Motor neuron (in vitro differentiated cells): ENCODE measurements around the gene FJX1. TPM values are rescaled to one million over a fixed set of nuclear protein-coding genes. Genes with fewer than 3 reads are reported as not detected.

Source experiments
- ATAC-seq, 8 experiments: fragments of 200-7000 bp; cut with Tn5 transposase; replicated peaks in 6 of 8; 2 replicates each; pipeline ENCODE4 v1.8.0; 2021; ENCODE audit warnings: mild to moderate bottlenecking in 8 of 8, moderate library complexity in 8 of 8
- H3K27ac ChIP-seq, 2 donors: fragments of 250-450 bp; sonication (Bioruptor Pico); 2 replicates each; pipeline ENCODE4 v1.9.0; 2021; ENCODE audit warnings: antibody characterized with exemption in 2 of 2, mild to moderate bottlenecking in 2 of 2, moderate library complexity in 1 of 2
- H3K4me1 ChIP-seq, 2 donors: fragments of 250-450 bp; sonication (Bioruptor Pico); replicated peaks in 1 of 2; 2 replicates each; pipeline ENCODE4 v1.6.1; 2021; ENCODE audit warnings: antibody characterized with exemption in 2 of 2, mild to moderate bottlenecking in 2 of 2, moderate library complexity in 1 of 2
- H3K4me3 ChIP-seq, 5 donors: fragments of 250-450 bp; sonication (Bioruptor Pico); 2 replicates each; pipeline ENCODE4 v1.9.0; 2021; ENCODE audit warnings: antibody characterized with exemption in 5 of 5, mild to moderate bottlenecking in 5 of 5, moderate library complexity in 4 of 5
- WGBS, 10 experiments: fragments of 450-650 bp; shearing (Covaris generic); methylation state at CpG; one replicate each; pipeline ENCODE4 v1.0.0; 2022; 5-methylcytosine and 5-hydroxymethylcytosine counted together
- in situ Hi-C, 9 experiments: fragments of 400-800 bp; cut with MboI; loops; one replicate each; pipeline ENCODE4 v1.15.0; 2021; ENCODE audit warnings: low sequenced_read_pairs in 9 of 9, low pct_unique_long_range_greater_than_20kb in 2 of 9; ENCODE audit not compliant: unreplicated experiment in 9 of 9
- total RNA-seq, 8 experiments: library from RNA; unstranded; fragments of 300-600 nt; gene quantifications; 2 replicates each; pipeline versions ENCODE4 v1.2.3 to v1.2.4, GENCODE V29; 2022

Gene FJX1
- total RNA-seq, 8 experiments from 2014 or later, result 5.9 to 254 (median 19.8) TPM

DNA sequence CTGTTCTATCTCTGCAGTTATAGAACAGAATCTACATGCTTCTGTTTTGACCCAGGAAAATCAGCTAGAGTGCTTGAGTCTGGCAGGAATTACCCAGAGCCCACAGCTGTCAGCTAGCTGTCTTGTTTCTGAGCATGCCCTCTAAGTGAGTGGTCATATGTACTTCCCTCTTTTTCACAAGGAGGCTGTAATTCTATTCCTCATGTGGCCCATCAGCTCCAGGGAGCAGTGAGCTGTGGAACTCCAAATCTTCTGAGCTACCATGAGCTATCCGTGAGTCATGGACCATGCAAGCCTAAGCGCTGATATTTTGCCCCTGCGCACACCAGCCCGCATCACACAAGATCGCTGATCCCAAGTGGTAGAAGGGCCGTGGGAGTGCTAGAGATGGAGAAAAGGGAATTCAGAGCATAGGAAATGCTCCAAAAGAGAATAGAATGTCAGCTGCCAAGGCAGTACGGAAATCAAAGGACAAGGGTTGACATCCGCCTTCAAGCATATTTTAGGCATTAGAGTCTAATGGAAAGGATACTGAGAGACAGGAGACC lies 5.4 kb downstream of the FJX1 start:
- in situ Hi-C loops, result loop anchor here in 7 of 9 experiments (25.0 kb wide), 5 partner anchors 189 to 864 kb away; no protein-coding TSS in a partner anchor
- Histone ChIP-seq H3K4me3 (no peak overlapping the region), H3K27ac (no peak overlapping the region), H3K4me1 (peaks cover 26 to 28% of the 10 kb centered on the region in 2 donors)
- ATAC-seq, result peak in 1 of 8 experiments; percentile 3
- 79 to 100% (median 83%) methylated on average over 1 to 6 of the region's 8 CpGs; no CpG with 5 or more reads in 1 of the 10 experiments for WGBS, 10 experiments

DNA sequence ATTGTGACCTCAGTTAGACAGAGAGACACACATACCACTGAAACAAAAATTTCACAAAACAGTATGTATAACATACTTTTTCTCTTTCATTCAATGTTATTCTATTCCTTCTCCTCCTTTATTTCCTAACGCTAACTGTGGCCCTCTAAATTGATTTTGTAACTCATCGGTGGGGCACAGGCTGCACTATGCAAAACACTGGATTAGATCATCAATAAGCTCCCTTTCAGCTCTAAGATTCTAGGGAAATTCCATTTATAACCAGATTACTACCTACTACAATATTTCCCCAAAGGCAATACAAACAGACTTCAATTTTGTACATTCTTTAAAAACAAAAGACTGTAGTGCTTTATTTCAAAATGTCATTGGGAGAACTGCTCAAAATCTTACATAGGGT lies 6.1 kb downstream of the FJX1 start:
- Histone ChIP-seq H3K4me1 (peaks cover 29 to 32% of the 10 kb centered on the region in 2 donors), H3K27ac (no peak overlapping the region), H3K4me3 (no peak overlapping the region)
- no peak for ATAC-seq
- in situ Hi-C loops, result loop anchor here in 7 of 9 experiments (25.0 kb wide), 5 partner anchors 188 to 863 kb away; no protein-coding TSS in a partner anchor
- 75 to 95% (median 80%) methylated on average over 1 to 2 of the region's 2 CpGs; no CpG with 5 or more reads in 1 of the 10 experiments for WGBS, 10 experiments

DNA sequence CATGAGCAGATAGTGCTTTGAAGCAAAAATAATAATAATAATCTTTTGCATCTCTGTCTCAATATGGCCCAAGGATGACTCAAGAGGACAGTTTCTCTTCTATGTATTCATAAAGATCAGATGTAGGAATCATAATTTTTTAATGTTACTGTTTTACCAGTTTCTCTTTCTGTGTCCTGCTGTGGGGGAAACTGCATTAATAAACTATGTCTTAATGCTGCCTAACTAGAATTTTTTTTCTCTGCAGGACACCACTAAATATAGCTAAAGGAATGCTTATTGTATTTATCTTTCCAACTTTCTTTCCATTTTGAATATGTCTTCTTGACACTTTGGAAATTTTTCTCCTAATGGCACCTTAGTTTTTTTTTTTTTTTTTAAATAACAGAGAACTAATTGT lies 6.5 kb downstream of the FJX1 start:
- Histone ChIP-seq H3K27ac (no peak overlapping the region), H3K4me1 (peaks cover 34 to 36% of the 10 kb centered on the region in 2 donors), H3K4me3 (no peak overlapping the region)
- no peak for ATAC-seq
- in situ Hi-C loops, result loop anchor here in 7 of 9 experiments (25.0 kb wide), 5 partner anchors 188 to 863 kb away; no protein-coding TSS in a partner anchor

DNA sequence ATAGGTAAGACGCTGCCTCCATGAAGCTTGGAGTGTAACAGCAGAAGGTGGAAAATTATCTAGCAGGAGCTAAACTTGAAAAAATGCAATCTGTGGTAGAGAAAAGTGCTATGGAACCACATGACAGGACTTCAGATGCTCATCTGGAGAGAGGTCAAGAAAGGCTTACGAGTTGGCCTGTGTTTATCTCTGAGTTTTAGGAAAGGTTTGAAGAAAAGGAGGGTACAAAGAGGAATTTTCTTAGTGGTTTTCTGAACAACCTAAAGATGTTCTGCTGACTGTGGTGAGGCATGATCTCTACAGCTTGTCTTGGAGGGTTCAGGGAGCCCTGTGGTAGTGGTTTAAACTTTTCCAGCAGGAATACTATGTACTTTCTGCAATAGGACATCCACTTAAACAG lies 8.2 kb downstream of the FJX1 start:
- Histone ChIP-seq H3K4me3 (no peak overlapping the region), H3K4me1 (peaks cover 34 to 45% of the 10 kb centered on the region in 2 donors), H3K27ac (no peak overlapping the region)
- no peak for ATAC-seq
- in situ Hi-C loops, result no loop called here
- 76 to 100% (median 95%) methylated on average over 1 to 2 of the region's 2 CpGs; no CpG with 5 or more reads in 2 of the 10 experiments for WGBS, 10 experiments

DNA sequence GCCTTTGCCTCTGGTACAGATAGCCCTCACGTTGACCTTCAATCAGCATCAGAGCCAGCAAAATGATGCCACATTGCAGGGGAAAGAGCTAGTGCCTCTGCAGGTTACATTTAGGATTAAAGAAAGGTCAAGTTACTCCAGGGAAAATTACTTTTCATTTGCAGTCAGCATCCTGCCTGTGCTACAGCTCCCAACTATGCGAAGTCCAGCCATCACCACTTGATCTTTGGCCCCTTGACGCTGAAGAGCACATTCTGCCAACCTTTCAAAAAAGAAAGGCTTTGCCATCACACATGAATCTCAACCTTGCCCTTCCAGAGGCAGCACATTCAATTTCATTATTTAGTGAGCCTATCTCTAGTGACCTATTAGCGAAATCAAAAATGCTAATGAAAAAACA lies 11.3 kb downstream of the FJX1 start:
- 32 to 100% (median 62%) methylated on average over 1 to 4 of the region's 4 CpGs; no CpG with 5 or more reads in 1 of the 10 experiments for WGBS, 10 experiments
- H3K27ac ChIP-seq, result peak overlapping the region in 1 of 2 donors; percentile 47
- peaks cover 33 to 48% of the 10 kb centered on the region in 2 donors for H3K4me1 ChIP-seq
- no peak overlapping the region for H3K4me3 ChIP-seq
- peak in 1 of 8 experiments; percentile 11 for ATAC-seq
- in situ Hi-C loops, result no loop called here

DNA sequence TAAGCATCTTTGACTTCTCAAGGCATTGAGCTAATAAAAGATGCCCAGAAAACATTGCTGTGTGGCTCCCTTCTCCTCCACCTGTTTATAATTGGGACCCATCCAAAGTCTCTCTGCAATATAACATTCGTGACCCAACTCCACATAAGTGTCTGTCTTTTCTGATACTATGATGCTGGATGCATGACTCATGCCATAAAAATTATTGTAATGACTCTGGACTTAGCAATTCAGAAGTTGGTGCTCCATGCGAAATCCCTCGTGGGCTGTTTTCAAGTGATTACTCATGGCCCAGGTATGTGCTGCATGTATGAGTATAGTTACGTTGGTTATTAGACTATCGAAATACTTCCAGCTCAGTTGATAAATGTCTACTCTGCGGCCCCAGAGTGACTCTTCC lies 11.7 kb downstream of the FJX1 start:
- ATAC-seq, result peak; percentile 78 to 99 (median 89)

DNA sequence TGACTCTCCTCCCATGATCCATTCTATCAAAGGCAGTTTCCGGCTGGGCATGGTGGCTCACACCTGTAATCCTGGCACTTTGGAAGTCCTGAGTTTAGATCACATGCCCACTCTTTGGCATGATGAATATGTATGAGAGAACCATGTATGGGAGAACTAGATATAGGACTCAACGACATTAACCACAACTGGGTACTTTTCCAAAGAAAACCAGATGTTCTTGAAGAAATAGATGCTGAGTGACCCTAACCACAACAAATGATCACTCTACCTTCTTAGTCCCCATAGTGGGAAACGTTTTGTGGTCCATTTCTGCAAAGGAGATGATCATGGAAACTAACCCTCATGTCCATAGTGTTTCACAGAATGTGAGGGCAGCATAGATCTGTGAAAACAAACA lies 13.6 kb downstream of the FJX1 start:
- H3K27ac ChIP-seq, result no peak overlapping the region
- H3K4me1 ChIP-seq, result peaks cover 32 to 46% of the 10 kb centered on the region in 2 donors
- ATAC-seq, result no peak
- in situ Hi-C loops, result no loop called here
- H3K4me3 ChIP-seq, result no peak overlapping the region
- 57 to 100% (median 83%) methylated on average over 1 to 2 of the region's 3 CpGs; no CpG with 5 or more reads in 4 of the 10 experiments for WGBS, 10 experiments

More for the DNA sequence above, 11.7 kb downstream of the FJX1 start:
- Histone ChIP-seq H3K4me3 (no peak overlapping the region), H3K27ac (peak overlapping the region in 1 of 2 donors; percentile 47), H3K4me1 (peaks cover 32 to 46% of the 10 kb centered on the region in 2 donors)
- 0 to 80% (median 41%) methylated on average over 1 to 6 of the region's 6 CpGs; no CpG with 5 or more reads in 2 of the 10 experiments for WGBS, 10 experiments
- in situ Hi-C loops, result no loop called here

DNA sequence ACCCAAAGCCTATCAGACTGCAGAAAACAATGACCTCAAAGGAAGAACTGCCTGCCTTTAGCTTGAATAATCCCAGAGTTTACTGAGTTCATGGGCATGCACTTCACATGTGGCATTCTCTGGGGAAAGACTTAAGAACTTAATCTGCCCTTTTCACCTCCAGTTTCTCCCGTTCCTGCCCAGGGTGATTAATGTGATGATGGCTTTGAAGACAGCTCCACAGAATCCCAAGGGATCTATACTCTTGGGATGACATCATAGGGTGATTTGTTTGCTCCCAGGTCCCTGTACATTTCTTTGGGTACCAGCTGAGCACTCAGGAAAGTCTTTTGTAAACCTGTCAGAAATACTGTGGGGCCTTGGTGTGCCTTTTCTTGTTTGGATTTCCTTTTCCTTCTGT lies 14.0 kb downstream of the FJX1 start:
- ATAC-seq, result peak in 6 of 8 experiments; percentile 5 to 90 (median 81)
- H3K27ac ChIP-seq, result peak overlapping the region; percentile 6 to 25
- no peak overlapping the region for H3K4me3 ChIP-seq
- in situ Hi-C loops, result no loop called here
- 0% methylated on average over 1 of the region's 1 CpG; no CpG with 5 or more reads in 4 of the 10 experiments for WGBS, 10 experiments
- H3K4me1 ChIP-seq, result peaks cover 32 to 46% of the 10 kb centered on the region in 2 donors

DNA sequence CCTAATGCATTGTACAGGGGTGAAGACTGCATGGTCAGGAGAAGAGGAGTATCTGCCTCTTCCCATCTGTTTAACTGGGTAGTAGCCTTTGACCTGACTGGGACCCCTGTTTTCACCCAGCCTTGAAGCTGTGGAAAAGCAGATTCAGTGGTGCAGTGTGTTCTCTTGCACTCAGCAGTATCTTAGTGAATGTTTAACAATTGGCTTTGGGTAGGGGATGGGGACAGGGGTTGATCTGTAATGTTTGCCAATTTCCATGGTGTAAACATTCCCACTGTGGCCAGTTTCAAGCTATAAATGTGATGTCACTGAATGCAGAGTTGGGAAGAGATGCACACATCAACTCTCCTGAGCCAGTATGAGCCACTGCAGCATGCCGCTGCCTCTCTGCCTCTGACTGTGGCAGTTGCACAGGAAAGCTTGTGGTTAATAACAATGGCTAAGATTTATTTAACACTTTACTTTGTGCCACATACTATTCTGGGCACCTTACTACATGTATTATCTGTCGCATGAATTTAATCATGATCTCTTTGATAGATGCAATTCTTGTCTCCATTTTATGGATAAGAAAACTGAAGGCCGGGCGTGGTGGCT lies 15.7 kb downstream of the FJX1 start:
- ATAC-seq, result no peak
- no peak overlapping the region for H3K27ac ChIP-seq
- H3K4me3 ChIP-seq, result no peak overlapping the region
- in situ Hi-C loops, result no loop called here
- WGBS, 10 experiments, result 50 to 100% (median 87%) methylated on average over 2 to 3 of the region's 4 CpGs; no CpG with 5 or more reads in 5 of the 10 experiments
- peaks cover 36 to 45% of the 10 kb centered on the region in 2 donors for H3K4me1 ChIP-seq

DNA sequence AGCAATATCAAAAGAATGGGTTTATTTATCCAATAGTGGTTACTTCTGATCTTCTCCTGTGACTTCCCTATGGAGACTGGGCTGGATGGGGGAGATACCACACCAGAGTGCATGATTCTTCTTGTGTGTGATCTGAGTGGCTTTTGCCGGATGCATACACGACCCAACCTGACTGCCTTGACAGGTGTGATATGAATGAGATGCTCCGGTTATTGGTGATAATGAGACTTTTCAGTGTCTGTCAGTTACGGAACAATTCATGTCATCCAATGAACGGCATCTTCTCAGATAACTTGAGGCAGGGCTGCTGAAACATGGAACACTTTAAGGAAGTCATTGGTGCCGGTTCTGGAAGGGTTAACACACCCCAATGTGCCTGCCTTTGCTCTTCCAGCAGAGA lies 17.7 kb downstream of the FJX1 start:
- 70 to 100% (median 90%) methylated on average over 1 to 5 of the region's 6 CpGs; no CpG with 5 or more reads in 3 of the 10 experiments for WGBS, 10 experiments

DNA sequence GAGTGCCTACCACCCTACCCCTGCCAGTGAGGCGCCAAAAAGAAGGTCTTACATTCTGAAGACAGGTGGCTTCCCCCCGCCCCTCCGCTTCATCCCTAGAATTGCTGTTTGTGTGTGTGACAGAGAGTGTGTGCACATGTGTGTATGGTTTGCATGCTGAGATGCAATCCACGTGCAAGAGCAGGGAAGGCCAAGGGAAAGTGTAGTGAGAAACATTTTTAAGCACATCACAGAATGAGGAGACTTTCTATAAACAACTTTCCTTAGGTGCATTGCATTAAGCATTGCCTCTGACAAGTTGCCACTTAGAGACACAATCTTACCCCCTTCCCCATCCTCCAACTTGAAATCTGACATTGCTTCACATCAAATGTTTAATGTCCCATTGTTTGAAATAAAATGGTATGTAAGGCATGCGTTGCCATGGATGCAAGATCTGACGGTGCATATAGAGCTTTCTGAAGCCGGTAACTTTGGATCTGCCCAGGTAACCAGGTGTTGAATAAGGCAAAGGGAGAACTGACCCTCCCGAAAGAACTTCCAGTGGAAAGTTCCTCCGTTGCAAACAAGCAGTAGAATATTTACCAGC lies 21.4 kb downstream of the FJX1 start:
- in situ Hi-C loops, result no loop called here

More for the DNA sequence above, 17.7 kb downstream of the FJX1 start:
- ATAC-seq, result no peak
- Histone ChIP-seq H3K27ac (no peak overlapping the region), H3K4me1 (peaks cover 27 to 28% of the 10 kb centered on the region in 2 donors), H3K4me3 (no peak overlapping the region)
- in situ Hi-C loops, result no loop called here

DNA sequence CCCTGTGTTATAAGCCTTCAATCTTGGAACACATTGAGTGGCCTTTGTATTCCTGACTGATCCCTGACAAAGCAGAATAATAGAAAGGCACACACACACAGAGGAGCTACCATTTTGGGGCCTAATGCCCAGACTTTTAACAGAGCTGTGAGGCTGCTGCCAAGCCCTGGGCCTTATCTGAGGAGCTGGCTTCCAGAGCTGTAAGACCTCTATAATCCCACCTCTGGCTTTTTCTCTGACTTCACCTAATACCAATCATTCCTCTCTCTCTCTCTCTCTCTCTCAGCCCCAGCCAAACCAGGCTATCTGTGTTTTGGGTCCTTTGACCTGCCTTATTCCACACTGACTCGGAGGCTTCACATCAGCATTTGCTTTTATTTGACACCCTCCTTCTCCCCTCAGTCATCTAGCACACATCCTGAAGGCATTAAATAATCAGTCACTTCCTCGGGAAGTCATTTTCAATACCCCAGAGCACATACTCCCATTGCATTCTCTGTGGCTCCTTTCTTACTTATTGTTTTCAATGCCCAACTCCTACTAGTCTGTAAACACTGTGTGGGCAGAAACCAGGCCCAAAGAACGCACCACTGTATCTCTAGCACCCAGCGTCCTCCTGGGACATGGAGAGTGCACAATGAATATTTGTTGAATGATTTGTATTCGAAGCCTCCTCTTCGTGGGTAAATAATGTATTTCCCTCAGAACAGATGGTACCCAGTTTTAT lies 23.1 kb downstream of the FJX1 start:
- 0 to 80% (median 60%) methylated on average over 1 to 6 of the region's 6 CpGs; no CpG with 5 or more reads in 1 of the 10 experiments for WGBS, 10 experiments
- in situ Hi-C loops, result no loop called here
- H3K27ac ChIP-seq, result peak overlapping the region in 1 of 2 donors; percentile 44
- H3K4me1 ChIP-seq, result peaks cover 14 to 22% of the 10 kb centered on the region in 2 donors
- ATAC-seq, result peak in 3 of 8 experiments; percentile 31 to 70 (median 59)
- H3K4me3 ChIP-seq, result no peak overlapping the region

More for the DNA sequence above, 21.4 kb downstream of the FJX1 start:
- Histone ChIP-seq H3K4me1 (peaks cover 14 to 22% of the 10 kb centered on the region in 2 donors), H3K4me3 (no peak overlapping the region), H3K27ac (no peak overlapping the region)
- 26 to 91% (median 75%) methylated on average over 2 to 6 of the region's 9 CpGs; no CpG with 5 or more reads in 1 of the 10 experiments for WGBS, 10 experiments
- no peak for ATAC-seq
